HG03378 (cell line): ENCODE results near the gene EHD3.

Experiments
- ATAC-seq: cut with Tn5 transposase; IDR thresholded peaks from one replicate; pipeline ENCODE4 v1.9.1; 2021; ENCODE audit warnings: mild to moderate bottlenecking, moderate library complexity; ENCODE audit not compliant: unreplicated experiment

The EHD3 gene

DNA sequence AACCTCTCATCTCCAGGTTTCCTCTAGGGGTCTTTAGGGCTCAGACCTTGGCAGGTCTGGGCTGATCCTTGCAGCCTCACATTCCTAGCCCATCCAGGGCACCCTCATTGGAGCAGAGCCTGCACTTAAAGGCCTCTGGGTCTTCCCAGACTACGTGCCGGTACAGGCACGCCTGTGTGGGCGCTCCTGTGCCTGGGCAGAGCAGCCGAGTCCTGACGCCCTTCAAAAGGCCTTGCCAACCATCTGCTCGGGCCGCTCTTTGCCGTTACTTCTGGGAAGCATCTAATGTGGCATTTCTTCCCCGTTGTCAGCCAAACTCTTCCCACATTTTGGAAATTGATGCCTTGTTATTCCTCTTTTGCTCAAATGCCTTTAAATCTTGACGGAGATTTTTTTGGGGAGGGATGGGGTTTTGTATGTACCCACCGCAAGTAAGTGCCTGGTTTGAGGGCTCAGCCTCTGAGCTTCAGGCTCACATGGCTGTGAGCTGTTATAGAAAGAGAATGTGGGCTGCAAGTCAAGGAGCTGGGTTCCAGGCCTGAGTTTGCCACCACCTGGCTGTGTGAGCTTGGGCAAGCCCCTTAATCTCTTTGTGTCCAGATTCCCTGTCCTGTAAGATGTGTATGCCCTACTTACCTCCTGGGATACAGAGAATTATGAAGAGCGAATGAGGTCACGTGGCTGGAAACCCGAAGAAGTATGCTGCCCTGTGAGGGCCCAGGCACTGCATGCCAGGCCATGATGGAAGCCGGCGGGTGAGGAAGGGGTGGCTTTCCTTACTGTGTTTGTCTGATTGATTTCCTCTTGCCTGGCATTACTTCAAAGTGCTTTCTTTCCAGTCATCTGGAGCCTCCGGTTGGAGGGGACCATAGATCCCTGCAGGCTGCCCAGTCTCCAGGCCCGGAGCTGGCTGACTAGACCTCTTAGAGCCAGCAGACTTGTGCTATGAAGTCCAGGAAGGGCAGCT lies 20.6 kb downstream of the EHD3 start:
- no peak for ATAC-seq

DNA sequence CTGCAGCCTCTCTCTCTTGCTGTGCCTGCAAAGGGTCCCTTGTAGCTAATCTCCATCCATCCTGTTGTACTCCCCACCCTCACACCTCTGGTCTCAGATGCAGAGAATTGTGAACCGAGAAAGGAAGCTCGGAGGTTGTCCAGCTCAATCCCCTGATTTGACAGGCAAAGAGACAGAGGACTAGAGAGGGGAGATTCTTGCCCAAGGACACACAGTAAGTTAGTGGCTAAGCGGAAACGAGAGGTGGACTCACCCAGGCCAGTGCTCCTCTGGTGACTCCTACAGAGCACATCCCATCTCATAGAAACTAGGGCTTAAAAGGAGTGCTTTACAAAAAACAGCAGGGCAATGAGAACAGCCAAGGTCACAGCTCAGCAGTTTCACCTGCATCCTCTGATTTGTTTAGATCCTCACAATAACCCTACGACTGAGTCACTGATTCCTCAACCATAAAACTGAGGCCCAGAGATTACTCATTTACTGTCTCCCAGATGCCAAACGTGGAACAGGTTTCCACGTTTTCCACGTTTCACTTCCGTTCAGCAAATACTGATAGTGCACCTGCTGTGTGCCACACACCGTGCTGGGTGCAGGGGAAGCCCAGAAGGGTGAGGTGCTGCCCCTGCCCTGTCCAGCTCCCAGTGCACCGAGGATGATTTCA lies 22.1 kb downstream of the EHD3 start:
- peak; percentile 73 for ATAC-seq

DNA sequence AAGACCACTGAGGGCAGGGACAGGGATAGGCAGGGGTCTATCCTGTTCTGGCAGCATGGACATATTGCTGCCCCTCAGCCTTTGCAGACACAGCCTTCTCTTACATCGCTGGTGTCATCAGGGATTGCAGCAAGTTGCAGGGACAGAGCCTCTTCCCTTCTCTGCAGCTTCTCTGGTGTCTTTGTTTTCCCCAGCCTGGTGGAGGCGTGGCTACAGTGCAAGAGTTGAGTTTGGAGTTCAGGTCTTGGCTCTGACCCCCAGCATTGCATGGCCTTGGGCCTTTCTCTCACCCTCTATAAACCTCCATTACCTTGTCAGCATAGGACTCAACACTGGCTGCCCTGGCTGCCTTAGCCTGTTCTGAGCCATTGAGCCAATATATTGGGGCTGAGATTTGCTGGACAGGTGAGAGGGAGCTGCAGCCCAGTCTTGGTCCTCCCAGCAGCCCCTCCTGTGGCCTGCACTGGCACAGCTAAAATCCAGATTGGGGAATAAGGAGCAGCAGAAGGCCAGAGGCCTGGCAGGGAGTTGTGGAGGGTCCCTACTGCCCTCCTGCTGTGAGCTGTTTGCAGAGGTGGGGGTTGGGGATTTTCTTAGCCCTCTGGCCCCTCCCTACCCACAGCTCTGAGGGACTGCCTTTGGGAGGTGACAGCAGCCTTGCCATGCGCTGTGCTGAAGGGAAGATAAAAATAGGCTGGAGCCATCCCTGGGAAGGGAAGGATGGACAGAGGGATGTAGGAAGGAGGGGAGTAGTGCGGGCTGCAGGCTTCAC lies 22.8 kb downstream of the EHD3 start:
- no peak for ATAC-seq

DNA sequence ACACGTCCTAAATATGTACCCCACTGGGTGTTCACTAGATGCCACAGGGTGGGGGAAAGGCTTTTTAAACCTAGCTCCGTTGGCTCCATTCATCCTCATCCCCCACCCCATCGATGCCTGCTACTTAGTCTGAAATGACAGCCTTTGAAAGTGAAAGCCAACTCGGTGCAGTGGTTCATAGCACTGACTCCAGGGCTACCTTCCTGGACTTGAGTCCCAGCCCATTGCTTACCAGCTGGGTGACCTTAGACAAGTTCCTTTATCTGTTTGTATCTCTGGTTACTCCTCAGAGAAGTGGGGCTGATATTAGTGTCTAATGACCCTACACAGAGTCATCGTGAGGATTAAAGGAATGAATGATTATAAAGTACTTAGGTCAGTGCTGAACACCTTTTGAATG lies 24.4 kb downstream of the EHD3 start:
- peak; percentile 41 for ATAC-seq

DNA sequence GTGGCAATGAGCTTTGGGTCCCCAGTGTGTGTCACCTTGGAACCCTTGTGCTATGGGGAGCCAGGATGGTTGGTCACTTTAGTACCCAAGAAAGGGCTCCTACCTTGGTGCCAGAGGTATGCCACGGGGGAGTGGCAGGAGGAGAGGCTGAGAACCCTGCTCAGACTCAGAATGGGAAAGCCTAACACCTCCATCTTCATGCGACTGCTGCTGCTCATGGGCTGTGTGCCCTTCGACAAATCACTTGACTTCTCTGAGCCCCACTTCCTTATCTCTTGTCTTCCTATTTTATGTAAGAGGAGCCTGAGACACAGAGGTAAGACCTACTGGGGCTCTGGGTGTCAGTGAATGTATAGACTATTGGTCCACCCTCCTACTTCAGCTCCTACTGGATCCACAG lies 25.1 kb downstream of the EHD3 start:
- no peak for ATAC-seq

DNA sequence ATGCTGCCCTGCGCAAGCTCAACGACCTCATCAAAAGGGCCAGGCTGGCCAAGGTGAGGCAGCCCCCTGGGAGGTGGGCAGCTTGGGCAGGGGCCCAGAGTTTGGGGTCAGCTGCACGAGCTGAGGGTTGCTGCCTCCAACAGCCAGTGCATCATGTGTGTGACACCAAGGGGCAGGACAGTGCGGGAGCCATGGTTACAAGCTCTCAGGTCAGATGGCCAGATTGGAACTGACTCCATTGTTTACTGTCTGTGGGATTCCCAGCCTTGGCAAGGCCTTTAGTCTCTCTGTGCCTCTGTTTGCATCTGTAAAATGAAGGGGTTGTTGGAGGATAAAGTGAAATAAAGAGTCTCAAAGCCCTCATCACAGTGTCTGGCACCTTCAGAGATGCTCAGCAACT lies 26.9 kb downstream of the EHD3 start:
- ATAC-seq = no peak

DNA sequence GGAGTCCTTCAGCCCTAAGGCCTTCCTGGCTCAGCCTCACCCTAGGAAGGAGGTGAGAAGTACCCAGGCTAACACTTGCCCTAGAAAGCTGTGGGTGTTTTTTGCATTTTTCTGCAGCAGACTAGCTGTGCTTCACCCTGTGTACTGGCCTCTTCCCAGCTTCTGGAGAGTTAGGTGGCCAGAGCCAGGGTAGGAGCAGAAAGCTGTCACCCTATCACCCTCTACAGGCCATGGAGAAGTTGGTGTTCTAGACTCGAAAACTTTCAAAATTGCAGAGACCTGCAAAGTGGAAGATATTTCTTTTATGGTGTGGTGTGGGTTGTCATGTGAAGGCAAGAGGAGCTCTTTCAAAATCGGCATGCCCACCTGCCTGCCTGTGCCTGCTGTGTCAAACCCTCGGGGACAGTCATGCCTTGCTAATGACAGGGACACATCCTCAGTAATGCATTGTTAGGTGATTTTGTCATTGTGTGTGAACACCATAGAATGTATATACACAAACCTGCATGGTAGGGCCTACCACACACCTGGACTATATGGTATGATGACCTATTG lies 29.8 kb downstream of the EHD3 start:
- ATAC-seq = no peak

DNA sequence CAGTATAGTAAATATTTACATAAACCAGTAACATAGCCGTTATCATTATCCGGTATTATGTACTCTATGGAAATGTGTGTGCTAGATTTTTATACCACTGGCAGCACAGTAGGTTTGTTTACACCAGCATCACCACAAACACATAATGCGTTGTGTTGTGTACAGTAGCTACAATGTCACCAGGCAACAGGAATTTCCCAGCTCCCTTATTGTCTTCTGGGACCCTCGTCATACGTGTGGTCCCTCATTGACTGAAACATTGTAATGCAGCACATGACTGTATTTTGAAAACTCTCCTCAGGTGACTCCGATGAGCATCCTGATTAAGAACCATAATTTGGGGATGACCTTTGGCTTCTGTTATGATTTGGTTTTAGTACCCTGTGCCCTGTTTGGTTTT lies 31.3 kb downstream of the EHD3 start:
- no peak for ATAC-seq

DNA sequence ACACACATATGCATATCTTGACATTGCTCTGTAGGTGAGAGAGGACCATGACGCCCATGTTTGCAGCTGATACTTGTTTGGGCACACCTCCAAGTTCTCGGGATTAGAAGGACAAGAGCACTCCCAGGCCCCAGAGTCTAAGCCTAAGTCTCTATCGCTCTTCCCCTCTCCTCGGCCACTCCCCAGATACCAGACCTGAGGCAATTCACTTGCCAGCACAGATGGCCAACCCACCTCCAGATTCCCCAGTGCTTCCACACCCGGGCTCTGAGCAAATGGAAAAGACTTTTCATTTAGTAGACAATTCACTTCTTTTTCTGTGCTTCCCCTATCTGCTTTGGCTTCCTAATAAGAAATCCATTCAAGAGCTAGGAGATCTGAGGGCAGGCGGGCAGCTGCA lies 32.9 kb downstream of the EHD3 start:
- ATAC-seq = no peak

DNA sequence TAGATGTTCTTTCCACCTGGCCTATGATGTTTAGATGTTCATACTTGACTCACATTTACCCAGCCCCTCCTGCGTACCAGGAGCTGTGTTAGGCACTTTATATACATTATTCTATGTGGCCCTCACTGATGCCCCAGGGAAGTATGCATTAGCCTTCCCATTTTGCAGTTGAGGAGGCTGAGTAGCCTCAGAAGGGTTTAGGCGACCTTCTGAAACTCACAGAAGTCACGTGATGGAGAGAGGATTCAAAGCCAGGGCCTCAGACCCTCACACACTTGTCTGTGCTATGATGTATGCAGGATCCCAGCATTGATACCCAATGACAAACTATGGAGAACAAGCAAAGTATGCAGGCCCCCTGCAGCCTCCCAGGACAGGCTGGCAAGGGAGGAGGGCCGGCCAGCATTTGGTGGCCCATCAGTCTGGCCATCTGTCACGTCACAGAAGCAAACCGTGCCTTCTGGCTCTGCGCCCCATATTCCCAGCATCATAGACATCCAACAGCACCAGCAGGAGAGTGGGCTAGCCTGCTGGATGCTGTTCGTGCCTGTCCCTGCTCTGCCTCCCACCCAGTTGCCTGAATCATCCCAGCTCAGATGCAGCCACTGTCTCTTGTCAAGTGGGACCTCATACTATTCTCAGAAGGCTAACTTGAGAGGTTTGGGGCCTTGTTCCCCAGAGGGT lies 33.6 kb downstream of the EHD3 start:
- ATAC-seq = no peak

DNA sequence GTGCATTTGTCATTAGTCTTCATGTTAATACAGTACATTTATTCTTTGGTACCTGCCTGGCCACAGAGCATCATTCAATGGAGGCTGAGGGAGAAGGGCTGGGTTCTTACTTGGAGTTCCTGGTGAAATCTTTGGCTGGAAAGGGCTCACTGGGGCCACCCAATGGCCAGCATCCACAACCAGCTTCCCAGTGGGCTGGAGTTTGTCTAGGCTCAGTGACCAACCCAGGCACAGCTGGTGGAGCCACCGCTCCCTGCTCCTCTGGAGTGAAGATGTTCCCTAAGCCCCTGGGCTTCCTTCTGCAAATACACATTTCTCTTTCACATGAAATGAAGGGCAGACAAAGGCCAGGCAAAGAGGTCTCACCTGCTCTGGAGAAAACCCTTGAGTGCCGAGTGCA lies 34.4 kb downstream of the EHD3 start:
- no peak for ATAC-seq

DNA sequence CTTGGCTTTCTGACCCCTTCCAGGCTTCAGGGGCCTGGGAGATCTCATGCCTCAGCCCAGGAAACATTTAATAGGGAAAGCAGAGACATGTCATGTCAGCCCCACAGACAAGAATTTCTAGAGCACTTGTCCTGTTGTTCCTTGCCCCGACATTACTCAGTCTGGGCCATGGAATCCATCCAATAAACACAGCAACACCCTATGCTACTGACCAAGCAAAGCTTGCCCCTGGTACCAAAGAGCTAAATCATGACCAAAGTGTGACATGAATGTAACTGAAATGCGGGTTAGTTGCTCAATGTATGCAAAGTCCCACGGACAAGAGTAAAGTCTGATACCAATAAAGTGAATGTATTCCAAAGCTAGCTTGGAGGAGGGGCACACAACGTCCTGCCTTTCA lies 35.1 kb downstream of the EHD3 start:
- no peak for ATAC-seq

DNA sequence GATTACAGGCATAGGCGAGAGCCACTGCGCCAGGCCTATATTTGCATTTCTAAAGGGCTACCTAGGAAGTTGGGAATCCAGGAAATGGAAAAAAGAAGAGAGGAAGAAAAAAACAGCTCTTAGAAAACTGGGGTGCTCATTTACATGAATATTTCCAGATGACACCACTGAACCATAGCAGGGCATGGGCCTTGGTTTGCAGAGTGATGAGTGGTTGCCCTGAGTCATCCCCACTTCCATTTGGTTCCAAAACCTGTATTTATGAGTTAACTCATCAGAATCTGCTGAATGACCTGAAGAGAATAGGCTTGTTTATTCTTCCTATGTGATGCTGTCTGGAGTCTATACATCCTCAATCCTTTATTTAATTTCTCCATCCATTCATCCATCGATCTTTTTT lies 36.2 kb downstream of the EHD3 start:
- ATAC-seq = no peak

DNA sequence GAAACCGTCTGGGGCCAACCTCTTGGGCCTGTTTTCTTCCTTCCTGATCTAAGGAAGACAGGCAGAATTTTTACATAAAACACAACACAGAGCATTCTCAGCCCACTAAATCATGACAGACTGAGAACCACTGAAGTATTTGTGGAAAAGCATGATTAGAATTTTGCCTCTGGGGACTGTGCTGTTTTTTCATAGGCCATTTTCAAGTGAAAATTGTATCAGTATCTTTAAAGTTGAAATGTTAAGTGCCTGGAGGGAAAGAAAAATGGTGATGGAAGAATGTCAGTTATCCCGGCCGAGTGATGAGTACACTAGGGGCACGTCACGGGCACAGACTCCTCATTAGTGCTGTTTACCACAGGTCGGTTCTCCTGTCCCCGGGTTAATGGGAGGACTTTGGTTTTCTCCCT lies 36.9 kb downstream of the EHD3 start:
- no peak for ATAC-seq

DNA sequence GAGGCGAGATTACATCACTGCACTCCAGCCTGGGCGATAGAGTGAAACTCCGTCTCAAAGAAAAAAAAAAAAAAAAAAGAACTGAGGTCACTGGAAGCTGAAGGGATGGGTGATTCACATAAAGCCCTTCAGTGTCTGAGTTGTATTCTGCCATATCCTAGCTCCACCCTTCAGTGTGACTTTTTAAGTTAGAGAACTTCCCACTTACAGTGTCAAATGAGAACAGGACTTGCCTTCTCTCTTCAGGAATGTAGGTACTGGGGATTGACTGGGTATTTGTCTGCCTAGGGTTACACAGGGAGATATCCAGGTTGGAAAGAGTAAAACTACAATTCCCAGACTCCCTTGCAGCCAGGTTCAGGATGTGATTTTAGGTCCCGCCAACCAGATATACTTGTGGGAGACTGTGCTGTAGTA lies 37.9 kb downstream of the EHD3 start:
- ATAC-seq = no peak

DNA sequence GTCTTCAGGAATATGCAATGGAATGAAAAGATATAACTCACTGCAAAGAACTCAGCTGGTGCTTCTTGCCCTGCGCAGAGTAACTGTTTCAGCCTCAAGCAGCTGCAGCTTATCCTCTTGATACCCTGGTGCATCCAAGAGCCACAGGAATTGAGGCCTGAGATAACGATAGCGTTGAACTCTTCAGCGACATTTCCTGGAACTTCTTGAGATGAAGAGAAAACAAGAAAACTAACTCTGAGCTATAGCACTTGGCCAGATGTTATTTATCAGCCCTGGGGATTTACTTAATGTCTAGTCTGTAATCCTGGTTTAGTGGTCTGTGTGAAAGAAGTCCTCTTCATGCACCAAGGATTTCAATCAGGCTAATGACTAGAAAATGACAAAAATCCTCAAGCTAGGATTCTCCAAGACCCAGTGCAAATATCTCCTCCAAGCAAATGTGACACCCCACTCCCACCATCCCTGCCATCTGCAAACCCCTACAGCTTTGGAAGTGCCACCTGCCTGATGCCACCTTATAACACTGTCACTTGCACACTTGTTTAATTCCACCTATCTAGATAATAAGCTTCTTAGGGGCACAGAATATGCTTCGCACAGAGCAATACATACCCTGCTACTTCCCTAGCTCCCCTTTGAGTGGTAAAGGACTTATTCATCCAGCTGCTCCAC lies 40.6 kb downstream of the EHD3 start:
- ATAC-seq = no peak

DNA sequence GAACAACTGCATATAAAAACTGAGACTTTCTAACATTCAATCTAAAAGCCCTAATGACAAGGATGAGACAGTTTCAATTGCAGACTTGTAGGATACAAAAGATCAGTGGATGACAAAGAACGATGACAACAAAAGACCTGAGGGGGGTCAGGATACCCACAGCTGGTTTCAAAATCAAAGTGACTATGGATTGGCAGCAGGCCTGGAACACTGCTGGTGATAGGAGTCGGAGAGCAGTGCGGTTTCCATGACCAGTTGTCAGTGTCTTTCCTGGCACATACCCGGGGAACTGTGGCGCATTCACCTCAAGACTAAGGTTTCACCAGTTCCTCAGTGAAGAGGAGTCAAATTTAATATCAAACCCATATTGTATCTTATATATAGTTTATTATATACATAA lies 42.0 kb downstream of the EHD3 start:
- ATAC-seq = no peak

DNA sequence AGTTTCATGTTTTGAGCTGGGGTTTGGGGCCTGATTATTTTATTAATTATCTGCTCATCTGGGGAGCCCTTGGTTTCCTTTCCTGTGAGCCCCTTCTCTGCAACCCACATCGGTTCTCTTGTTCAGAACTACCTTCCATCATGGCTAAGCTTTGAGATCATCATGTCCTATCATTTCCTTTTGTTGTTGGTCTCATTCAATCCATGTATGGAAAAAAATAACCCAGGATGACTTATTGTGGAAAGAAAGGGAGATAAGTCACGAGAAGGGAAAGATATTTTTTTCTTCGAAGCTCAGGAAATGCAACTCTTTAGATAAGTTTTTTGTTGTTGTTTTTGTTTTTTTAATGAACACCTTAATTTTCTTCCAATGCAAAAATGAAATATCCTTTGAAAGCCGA lies 43.7 kb downstream of the EHD3 start:
- ATAC-seq = no peak

DNA sequence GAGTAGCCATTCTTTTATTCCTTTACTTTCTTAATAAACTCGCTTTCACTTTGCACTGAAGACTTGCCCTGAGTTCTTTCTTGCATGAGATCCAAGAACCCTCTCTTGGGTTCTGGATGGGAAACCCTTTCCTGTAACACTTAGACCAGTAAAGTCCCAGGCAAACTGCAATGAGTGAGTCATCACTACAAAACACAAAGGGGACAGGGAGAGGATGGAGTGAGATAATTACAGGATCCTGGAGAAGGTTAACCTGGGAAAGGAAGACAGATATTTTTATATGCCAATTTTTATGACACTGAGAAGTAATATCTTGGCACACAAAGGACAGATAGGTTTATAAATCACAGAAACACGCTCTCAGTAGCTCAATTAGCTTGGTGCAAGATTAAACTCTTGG lies 48.7 kb downstream of the EHD3 start:
- ATAC-seq = no peak
